ENCODE results near the gene NBL1. TPM values are rescaled to one million over a fixed set of nuclear protein-coding genes. Genes with fewer than 3 reads are reported as not detected.

NBL1 gene
- total and polyA plus RNA-seq, 2 donors (not counting 1 experiment from before 2014, with no cell fraction given): 59.3 to 103 TPM

- no peaks in the 10 kb centered on the region for H4K20me1 ChIP-seq (ENCODE audit: control insufficient read depth, extremely low read depth, insufficient read depth, low read length)
- H3K4me1 ChIP-seq (ENCODE audit: control insufficient read depth, extremely low read depth, insufficient read depth, low read length): peaks cover 8% of the 10 kb centered on the region
- H3K9me3 ChIP-seq (ENCODE audit: control insufficient read depth, insufficient read depth, low read depth, low read length): no peaks in the 10 kb centered on the region
- peaks cover 26% of the 10 kb centered on the region for H3K79me2 ChIP-seq (ENCODE audit: control insufficient read depth, insufficient read depth, low read length)
- no peak overlapping the region for H3K27ac ChIP-seq (ENCODE audit: insufficient read depth, low read length)
- DNase-seq (ENCODE audit: low read depth in 2 of 2): peak in 1 of 2 donors; percentile 73
- H3K27me3 ChIP-seq (ENCODE audit: control insufficient read depth, insufficient read depth, low read length): no peaks in the 10 kb centered on the region
- H3K9ac ChIP-seq (ENCODE audit: insufficient read depth, low read length): no peak overlapping the region
- peaks cover 3% of the 10 kb centered on the region for H3K36me3 ChIP-seq (ENCODE audit: control insufficient read depth, insufficient read depth, low read length)
- no peak for TF ChIP-seq EZH2 (IDR thresholded peaks at IDR 0.05; ENCODE audit: low read length, missing control alignments)
- TF ChIP-seq CTCF (conservative IDR thresholded peaks at IDR 0.05 in 1 of 2, IDR thresholded peaks at IDR 0.05 in 1 of 2; ENCODE audit: low read depth in 1 of 2, low read length in 2 of 2): no peak
- no peak overlapping the region for H2AFZ ChIP-seq (ENCODE audit: low read length)
- H3K4me3 ChIP-seq (replicated peaks in 1 of 4; ENCODE audit: control extremely low read depth in 1 of 4, insufficient read depth in 1 of 4, low read depth in 3 of 4, low read length in 4 of 4): no peak overlapping the region
- no peak overlapping the region for H3K4me2 ChIP-seq (ENCODE audit: extremely low read depth, insufficient read depth, low read length)
Observed at GRCh38 chr1:19616489-19616888, 27.6 kb upstream of the NBL1 start.

DNA sequence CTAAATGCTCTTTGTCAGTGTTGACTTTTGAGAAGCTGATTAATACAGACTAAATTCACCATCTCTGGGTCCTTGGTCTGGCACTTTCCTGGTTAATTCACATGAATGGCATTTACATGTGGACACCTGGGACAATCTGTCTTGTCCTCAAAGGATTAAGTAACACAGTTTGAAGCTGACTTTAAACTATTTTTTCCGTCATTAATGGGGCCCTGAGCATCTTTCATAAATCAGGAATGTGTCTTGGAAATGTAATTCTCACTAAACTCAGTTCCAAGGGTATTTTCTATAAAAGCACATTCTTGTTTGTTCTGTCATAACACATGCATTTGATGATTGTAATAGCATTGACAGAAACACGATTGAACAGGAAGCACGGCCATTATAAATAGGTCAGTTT lies 26.7 kb upstream of the NBL1 start:
- no peak overlapping the region for H3K27ac ChIP-seq (ENCODE audit: insufficient read depth, low read length)
- TF ChIP-seq EZH2 (IDR thresholded peaks at IDR 0.05; ENCODE audit: low read length, missing control alignments) (no peak), CTCF (conservative IDR thresholded peaks at IDR 0.05 in 1 of 2, IDR thresholded peaks at IDR 0.05 in 1 of 2; ENCODE audit: low read depth in 1 of 2, low read length in 2 of 2) (no peak)
- no peak for DNase-seq (ENCODE audit: low read depth in 2 of 2)

DNA sequence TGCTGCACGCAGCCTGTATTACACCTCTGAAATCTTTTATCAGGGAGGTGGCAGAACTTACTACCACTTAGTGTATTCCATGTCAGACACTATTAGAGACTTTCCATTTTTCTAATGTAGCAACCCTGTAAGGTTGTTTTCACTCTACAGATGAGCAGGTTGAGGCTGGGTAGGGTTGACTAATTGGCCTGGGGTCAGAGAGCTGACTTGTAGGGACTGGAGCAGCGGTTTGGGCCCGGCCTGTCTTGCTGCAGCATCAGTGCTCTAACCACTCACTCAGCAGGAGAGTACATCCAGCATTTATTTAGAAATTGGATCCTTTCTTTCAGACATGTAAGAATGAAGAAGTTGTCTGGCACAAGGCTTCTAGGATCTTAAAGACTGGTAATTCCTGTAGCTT lies 25.7 kb upstream of the NBL1 start:
- no peak overlapping the region for H3K9ac ChIP-seq (ENCODE audit: insufficient read depth, low read length)

More for the DNA sequence above, 26.7 kb upstream of the NBL1 start:
- H3K4me2 ChIP-seq (ENCODE audit: extremely low read depth, insufficient read depth, low read length): no peak overlapping the region
- H3K36me3 ChIP-seq (ENCODE audit: control insufficient read depth, insufficient read depth, low read length): peaks cover 3% of the 10 kb centered on the region
- no peak overlapping the region for H3K4me3 ChIP-seq (replicated peaks in 1 of 4; ENCODE audit: control extremely low read depth in 1 of 4, insufficient read depth in 1 of 4, low read depth in 3 of 4, low read length in 4 of 4)
- peaks cover 24% of the 10 kb centered on the region for H3K79me2 ChIP-seq (ENCODE audit: control insufficient read depth, insufficient read depth, low read length)
- H3K9ac ChIP-seq (ENCODE audit: insufficient read depth, low read length): no peak overlapping the region
- no peak overlapping the region for H2AFZ ChIP-seq (ENCODE audit: low read length)
- H3K9me3 ChIP-seq (ENCODE audit: control insufficient read depth, insufficient read depth, low read depth, low read length): no peaks in the 10 kb centered on the region
- no peaks in the 10 kb centered on the region for H3K27me3 ChIP-seq (ENCODE audit: control insufficient read depth, insufficient read depth, low read length)
- H3K4me1 ChIP-seq (ENCODE audit: control insufficient read depth, extremely low read depth, insufficient read depth, low read length): peaks cover 10% of the 10 kb centered on the region
- no peaks in the 10 kb centered on the region for H4K20me1 ChIP-seq (ENCODE audit: control insufficient read depth, extremely low read depth, insufficient read depth, low read length)

More for the DNA sequence above, 25.7 kb upstream of the NBL1 start:
- no peaks in the 10 kb centered on the region for H4K20me1 ChIP-seq (ENCODE audit: control insufficient read depth, extremely low read depth, insufficient read depth, low read length)
- no peak overlapping the region for H3K4me3 ChIP-seq (replicated peaks in 1 of 4; ENCODE audit: control extremely low read depth in 1 of 4, insufficient read depth in 1 of 4, low read depth in 3 of 4, low read length in 4 of 4)
- H3K79me2 ChIP-seq (ENCODE audit: control insufficient read depth, insufficient read depth, low read length): peaks cover 17% of the 10 kb centered on the region
- TF ChIP-seq EZH2 (IDR thresholded peaks at IDR 0.05; ENCODE audit: low read length, missing control alignments) (no peak), CTCF (conservative IDR thresholded peaks at IDR 0.05 in 1 of 2, IDR thresholded peaks at IDR 0.05 in 1 of 2; ENCODE audit: low read depth in 1 of 2, low read length in 2 of 2) (no peak)
- H3K4me1 ChIP-seq (ENCODE audit: control insufficient read depth, extremely low read depth, insufficient read depth, low read length): peaks cover 10% of the 10 kb centered on the region
- H2AFZ ChIP-seq (ENCODE audit: low read length): no peak overlapping the region
- no peak for DNase-seq (ENCODE audit: low read depth in 2 of 2)
- no peaks in the 10 kb centered on the region for H3K9me3 ChIP-seq (ENCODE audit: control insufficient read depth, insufficient read depth, low read depth, low read length)
- H3K4me2 ChIP-seq (ENCODE audit: extremely low read depth, insufficient read depth, low read length): no peak overlapping the region
- no peaks in the 10 kb centered on the region for H3K27me3 ChIP-seq (ENCODE audit: control insufficient read depth, insufficient read depth, low read length)
- H3K27ac ChIP-seq (ENCODE audit: insufficient read depth, low read length): no peak overlapping the region
- H3K36me3 ChIP-seq (ENCODE audit: control insufficient read depth, insufficient read depth, low read length): peaks cover 3% of the 10 kb centered on the region

Data from fibroblast of lung (primary cell).